Rectal smooth muscle tissue (tissue), 1 donor: ENCODE measurements around the gene BTBD16.

ENCODE experiments used
- H3K27ac ChIP-seq: one replicate; pipeline ENCODE4 v1.7.0; 2013; ENCODE audit warnings: low read depth, low read length, inconsistent platforms
- H3K27me3 ChIP-seq: one replicate; pipeline ENCODE4 v1.7.0; 2013; ENCODE audit warnings: low read length; ENCODE audit not compliant: control insufficient read depth, insufficient read depth
- H3K36me3 ChIP-seq: one replicate; pipeline ENCODE4 v1.7.0; 2013; ENCODE audit warnings: low read length; ENCODE audit not compliant: control insufficient read depth, insufficient read depth
- H3K4me1 ChIP-seq: one replicate; pipeline ENCODE4 v1.7.0; 2013; ENCODE audit warnings: low read length; ENCODE audit not compliant: control insufficient read depth, insufficient read depth
- H3K4me3 ChIP-seq: one replicate; pipeline ENCODE4 v1.7.0; 2013; ENCODE audit warnings: low read length
- H3K9ac ChIP-seq: one replicate; pipeline ENCODE4 v1.7.0; 2013; ENCODE audit warnings: low read length

Gene BTBD16

GRCh38 chr10:122373721-122374120 lies 102.6 kb downstream of the BTBD16 start:
- peaks cover 8% of the 10 kb centered on the region for H3K4me1 ChIP-seq
- peak overlapping the region; percentile 51 for H3K9ac ChIP-seq
- peak overlapping the region; percentile 83 for H3K4me3 ChIP-seq

GRCh38 chr10:122374237-122374858 lies 103.3 kb downstream of the BTBD16 start, which contains the start of gene PLEKHA1:
TSS of gene PLEKHA1 (plus strand) at chr10:122374708. CDS start at chr10:122393201, 18,493 bp downstream.
- Histone ChIP-seq H3K36me3 (no peaks in the 10 kb centered on the region), H3K4me1 (peaks cover 8% of the 10 kb centered on the region), H3K4me3 (peak within 1 kb of the TSS; percentile 97)

More at GRCh38 chr10:122373721-122374120, 102.6 kb downstream of the BTBD16 start:
- H3K36me3 ChIP-seq, result no peaks in the 10 kb centered on the region
- peak overlapping the region; percentile 96 for H3K27ac ChIP-seq
- H3K27me3 ChIP-seq, result no peaks in the 10 kb centered on the region

GRCh38 chr10:122374859-122375678 lies 104.0 kb downstream of the BTBD16 start:
- H3K36me3 ChIP-seq, result no peaks in the 10 kb centered on the region
- H3K4me1 ChIP-seq, result peaks cover 8% of the 10 kb centered on the region
- H3K4me3 ChIP-seq, result peak overlapping the region; percentile 97
- peak overlapping the region; percentile 96 for H3K27ac ChIP-seq
- H3K9ac ChIP-seq, result peak overlapping the region; percentile 84
- H3K27me3 ChIP-seq, result no peaks in the 10 kb centered on the region

More at GRCh38 chr10:122374237-122374858, 103.3 kb downstream of the BTBD16 start, which contains the start of gene PLEKHA1:
- Histone ChIP-seq H3K9ac (peak within 1 kb of the TSS; percentile 84), H3K27me3 (no peaks in the 10 kb centered on the region), H3K27ac (peak within 1 kb of the TSS; percentile 96)

GRCh38 chr10:122375679-122376160 lies 104.6 kb downstream of the BTBD16 start:
- H3K4me1 ChIP-seq, result peaks cover 8% of the 10 kb centered on the region
- no peaks in the 10 kb centered on the region for H3K36me3 ChIP-seq
- peak overlapping the region; percentile 97 for H3K4me3 ChIP-seq
- peak overlapping the region; percentile 96 for H3K27ac ChIP-seq
- peak overlapping the region; percentile 84 for H3K9ac ChIP-seq
- H3K27me3 ChIP-seq, result no peaks in the 10 kb centered on the region

- no peak overlapping the region for H3K27ac ChIP-seq
- no peaks in the 10 kb centered on the region for H3K27me3 ChIP-seq
- no peak overlapping the region for H3K9ac ChIP-seq
- H3K36me3 ChIP-seq, result no peaks in the 10 kb centered on the region
- H3K4me3 ChIP-seq, result no peak overlapping the region
- peaks cover 6% of the 10 kb centered on the region for H3K4me1 ChIP-seq
Measured at GRCh38 chr10:122376364-122376961, 105.4 kb downstream of the BTBD16 start.

- Histone ChIP-seq H3K27ac (no peak overlapping the region), H3K27me3 (no peaks in the 10 kb centered on the region), H3K36me3 (no peaks in the 10 kb centered on the region), H3K4me1 (no peaks in the 10 kb centered on the region), H3K9ac (no peak overlapping the region), H3K4me3 (no peak overlapping the region)
Measured at GRCh38 chr10:122379041-122379440, 107.9 kb downstream of the BTBD16 start.

- no peak overlapping the region for H3K9ac ChIP-seq
- H3K27me3 ChIP-seq, result no peaks in the 10 kb centered on the region
- no peak overlapping the region for H3K4me3 ChIP-seq
- no peak overlapping the region for H3K27ac ChIP-seq
- no peaks in the 10 kb centered on the region for H3K4me1 ChIP-seq
- H3K36me3 ChIP-seq, result no peaks in the 10 kb centered on the region
Measured at GRCh38 chr10:122379537-122379936, 108.4 kb downstream of the BTBD16 start.

GRCh38 chr10:122380703-122381102 lies 109.6 kb downstream of the BTBD16 start:
- Histone ChIP-seq H3K9ac (no peak overlapping the region), H3K4me3 (no peak overlapping the region), H3K4me1 (no peaks in the 10 kb centered on the region), H3K36me3 (no peaks in the 10 kb centered on the region), H3K27me3 (no peaks in the 10 kb centered on the region), H3K27ac (no peak overlapping the region)

- Histone ChIP-seq H3K4me1 (no peaks in the 10 kb centered on the region), H3K36me3 (no peaks in the 10 kb centered on the region), H3K27me3 (no peaks in the 10 kb centered on the region), H3K4me3 (no peak overlapping the region), H3K9ac (no peak overlapping the region), H3K27ac (no peak overlapping the region)
Measured at GRCh38 chr10:122381680-122382079, 110.6 kb downstream of the BTBD16 start.

- Histone ChIP-seq H3K27ac (no peak overlapping the region), H3K4me1 (no peaks in the 10 kb centered on the region), H3K4me3 (no peak overlapping the region), H3K27me3 (no peaks in the 10 kb centered on the region), H3K36me3 (no peaks in the 10 kb centered on the region), H3K9ac (no peak overlapping the region)
Measured at GRCh38 chr10:122386514-122386913, 115.4 kb downstream of the BTBD16 start.

GRCh38 chr10:122387572-122387971 lies 116.5 kb downstream of the BTBD16 start:
- H3K27ac ChIP-seq, result no peak overlapping the region
- H3K36me3 ChIP-seq, result no peaks in the 10 kb centered on the region
- no peaks in the 10 kb centered on the region for H3K27me3 ChIP-seq
- H3K4me3 ChIP-seq, result no peak overlapping the region
- no peak overlapping the region for H3K9ac ChIP-seq
- peaks cover 5% of the 10 kb centered on the region for H3K4me1 ChIP-seq
